ENCODE data around the gene CTDSPL2.
"Not testable (repeated sequence)": the region's sequence is repeated elsewhere in the genome, so short reads cannot be mapped to it uniquely, and the experiment has no call there.

Gene CTDSPL2

DNA sequence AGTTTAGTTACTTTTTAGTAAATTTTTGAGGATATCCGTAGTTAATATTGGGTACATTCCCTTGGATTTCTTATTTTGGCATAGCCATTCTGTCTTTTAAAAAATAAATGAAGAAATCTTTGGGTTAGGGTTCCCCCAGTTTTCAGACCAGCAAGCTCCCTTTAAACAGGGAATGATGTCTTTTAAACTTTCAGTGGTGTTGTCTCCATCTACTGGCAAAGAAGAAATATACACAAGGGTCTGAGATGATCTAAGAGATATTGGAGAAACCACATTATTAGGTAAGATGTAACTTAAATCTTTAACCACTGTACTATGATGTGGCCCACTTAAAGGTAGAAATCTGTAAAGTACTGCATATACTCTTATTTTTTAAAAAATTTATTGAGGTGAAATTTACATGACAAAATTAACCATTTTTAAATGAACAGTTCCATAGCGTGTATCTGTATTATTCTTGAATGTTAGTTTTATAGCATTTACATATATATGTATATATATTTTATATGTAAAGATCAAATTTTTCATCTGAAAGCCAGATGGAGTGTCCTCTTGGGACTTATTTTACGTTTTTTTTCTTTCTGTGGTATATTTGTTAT, 74.4 kb downstream of the CTDSPL2 start:
- FAIRE-seq, result peak; percentile 48
- no peak for TF ChIP-seq PAX5 (IDR thresholded peaks at IDR 0.05; ENCODE audit: insufficient read depth, low read length, severe bottlenecking)
- no peak for TF ChIP-seq POU2F2 (IDR thresholded peaks at IDR 0.05; ENCODE audit: low read depth, low read length)
- no peak for TF ChIP-seq POLR2A (IDR thresholded peaks at IDR 0.05; ENCODE audit: low read depth, low read length)
- no peak for TF ChIP-seq SPI1 (IDR thresholded peaks at IDR 0.05; ENCODE audit: low read depth, low read length)
- TF ChIP-seq POLR2AphosphoS5 (IDR thresholded peaks at IDR 0.05; ENCODE audit: low read depth, low read length), result no peak
- TF ChIP-seq TAF1 (IDR thresholded peaks at IDR 0.05; ENCODE audit: low read depth, low read length), result no peak
- DNase-seq (ENCODE audit: insufficient read length, low spot score), result peak; percentile 12

DNA sequence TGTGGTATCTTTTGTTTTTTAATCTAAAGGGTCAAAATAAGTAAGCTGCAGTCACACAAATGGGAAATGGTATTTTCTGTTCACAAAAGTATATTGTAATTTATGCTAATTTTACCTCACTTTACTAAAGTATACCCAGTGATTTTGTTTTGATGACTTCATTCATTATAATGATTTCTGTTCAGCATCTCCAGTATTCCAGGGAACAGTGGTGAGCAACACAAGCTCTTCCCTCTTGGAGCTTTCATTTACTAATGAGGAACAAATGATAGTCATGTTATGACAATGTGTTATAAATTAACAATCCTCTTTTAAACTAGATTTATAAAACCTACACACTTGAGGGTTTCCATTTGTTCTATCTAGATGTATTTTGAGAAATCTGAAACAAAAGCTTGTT, 89.0 kb downstream of the CTDSPL2 start:
- no peak for FAIRE-seq
- no peak for TF ChIP-seq SPI1 (IDR thresholded peaks at IDR 0.05; ENCODE audit: low read depth, low read length)
- TF ChIP-seq POU2F2 (IDR thresholded peaks at IDR 0.05; ENCODE audit: low read depth, low read length), result no peak
- TF ChIP-seq POLR2AphosphoS5 (IDR thresholded peaks at IDR 0.05; ENCODE audit: low read depth, low read length), result no peak
- TF ChIP-seq TAF1 (IDR thresholded peaks at IDR 0.05; ENCODE audit: low read depth, low read length), result no peak
- no peak for TF ChIP-seq PAX5 (IDR thresholded peaks at IDR 0.05; ENCODE audit: insufficient read depth, low read length, severe bottlenecking)
- TF ChIP-seq POLR2A (IDR thresholded peaks at IDR 0.05; ENCODE audit: low read depth, low read length), result no peak

DNA sequence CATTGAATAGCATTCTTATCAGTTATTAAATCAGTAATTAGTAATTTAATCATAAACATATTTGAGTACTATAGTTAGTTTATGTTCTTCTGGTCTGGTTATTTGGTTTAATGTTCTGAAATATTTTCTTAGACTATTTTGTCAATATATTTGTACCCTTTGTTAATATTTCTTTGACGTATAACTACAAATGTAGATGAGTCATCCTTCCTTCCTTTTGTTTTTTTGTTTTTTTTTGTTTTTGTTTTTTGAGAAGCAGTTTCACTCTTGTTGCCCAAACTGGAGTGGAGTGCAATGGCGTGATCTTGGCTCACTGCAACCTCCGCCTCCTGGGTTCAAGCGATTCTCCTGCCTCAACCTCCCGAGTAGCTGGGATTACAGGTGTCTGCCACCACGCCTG, 92.1 kb downstream of the CTDSPL2 start:
- FAIRE-seq (no peak), DNase-seq (ENCODE audit: insufficient read length, low spot score) (no peak)
- TF ChIP-seq PAX5 (IDR thresholded peaks at IDR 0.05; ENCODE audit: insufficient read depth, low read length, severe bottlenecking) (no peak), POU2F2 (IDR thresholded peaks at IDR 0.05; ENCODE audit: low read depth, low read length) (no peak), TAF1 (IDR thresholded peaks at IDR 0.05; ENCODE audit: low read depth, low read length) (no peak), POLR2A (IDR thresholded peaks at IDR 0.05; ENCODE audit: low read depth, low read length) (no peak), POLR2AphosphoS5 (IDR thresholded peaks at IDR 0.05; ENCODE audit: low read depth, low read length) (no peak), SPI1 (IDR thresholded peaks at IDR 0.05; ENCODE audit: low read depth, low read length) (no peak)

More for the DNA sequence above, 89.0 kb downstream of the CTDSPL2 start:
- DNase-seq (ENCODE audit: insufficient read length, low spot score), result no peak

DNA sequence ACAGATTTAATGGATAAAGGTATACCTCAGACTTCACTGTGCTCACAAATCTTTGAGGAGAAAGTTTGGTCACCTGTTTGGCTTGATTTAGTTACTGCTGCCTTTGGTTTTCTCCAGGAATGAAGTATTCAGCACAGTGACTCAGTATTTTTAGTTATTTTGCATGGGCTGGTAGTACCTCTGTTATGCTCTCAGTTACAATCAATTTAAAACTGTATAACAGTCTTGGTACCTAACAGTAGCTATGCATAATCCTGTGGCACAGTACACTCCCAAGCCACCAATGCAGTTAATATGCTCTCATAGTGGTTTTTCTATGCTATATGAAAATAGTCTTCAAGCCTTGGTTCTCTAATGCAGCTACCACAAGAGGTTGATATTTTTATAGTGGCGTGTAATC, 97.6 kb downstream of the CTDSPL2 start:
- FAIRE-seq (no peak), DNase-seq (ENCODE audit: insufficient read length, low spot score) (no peak)
- TF ChIP-seq PAX5 (IDR thresholded peaks at IDR 0.05; ENCODE audit: insufficient read depth, low read length, severe bottlenecking), result no peak
- TF ChIP-seq SPI1 (IDR thresholded peaks at IDR 0.05; ENCODE audit: low read depth, low read length), result no peak
- TF ChIP-seq POLR2A (IDR thresholded peaks at IDR 0.05; ENCODE audit: low read depth, low read length), result no peak
- TF ChIP-seq POU2F2 (IDR thresholded peaks at IDR 0.05; ENCODE audit: low read depth, low read length), result no peak
- no peak for TF ChIP-seq POLR2AphosphoS5 (IDR thresholded peaks at IDR 0.05; ENCODE audit: low read depth, low read length)
- TF ChIP-seq TAF1 (IDR thresholded peaks at IDR 0.05; ENCODE audit: low read depth, low read length), result no peak

DNA sequence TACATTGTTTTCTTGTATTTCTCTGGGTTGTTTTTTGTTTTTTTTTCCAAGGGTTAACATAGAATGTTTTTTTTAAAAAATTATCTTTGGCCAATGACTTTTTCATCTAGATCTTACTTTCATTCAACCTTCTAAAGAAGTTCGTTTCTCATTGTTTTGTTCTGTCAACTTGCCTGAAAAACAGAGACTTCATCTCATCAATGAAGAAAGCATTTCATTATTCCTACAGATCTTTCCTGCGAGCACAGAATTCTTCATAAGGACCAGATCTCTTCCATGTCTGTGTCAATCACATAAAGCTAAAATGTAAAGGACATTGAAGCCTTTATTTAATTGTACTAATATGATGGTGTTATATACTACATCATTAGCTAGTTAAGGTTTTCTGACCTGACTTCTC, 99.8 kb downstream of the CTDSPL2 start:
- TF ChIP-seq POLR2A (IDR thresholded peaks at IDR 0.05; ENCODE audit: low read depth, low read length), result no peak
- TF ChIP-seq SPI1 (IDR thresholded peaks at IDR 0.05; ENCODE audit: low read depth, low read length), result no peak
- TF ChIP-seq PAX5 (IDR thresholded peaks at IDR 0.05; ENCODE audit: insufficient read depth, low read length, severe bottlenecking), result no peak
- TF ChIP-seq TAF1 (IDR thresholded peaks at IDR 0.05; ENCODE audit: low read depth, low read length), result no peak
- no peak for TF ChIP-seq POU2F2 (IDR thresholded peaks at IDR 0.05; ENCODE audit: low read depth, low read length)
- TF ChIP-seq POLR2AphosphoS5 (IDR thresholded peaks at IDR 0.05; ENCODE audit: low read depth, low read length), result no peak
- DNase-seq (ENCODE audit: insufficient read length, low spot score) (no peak), FAIRE-seq (no peak)

DNA sequence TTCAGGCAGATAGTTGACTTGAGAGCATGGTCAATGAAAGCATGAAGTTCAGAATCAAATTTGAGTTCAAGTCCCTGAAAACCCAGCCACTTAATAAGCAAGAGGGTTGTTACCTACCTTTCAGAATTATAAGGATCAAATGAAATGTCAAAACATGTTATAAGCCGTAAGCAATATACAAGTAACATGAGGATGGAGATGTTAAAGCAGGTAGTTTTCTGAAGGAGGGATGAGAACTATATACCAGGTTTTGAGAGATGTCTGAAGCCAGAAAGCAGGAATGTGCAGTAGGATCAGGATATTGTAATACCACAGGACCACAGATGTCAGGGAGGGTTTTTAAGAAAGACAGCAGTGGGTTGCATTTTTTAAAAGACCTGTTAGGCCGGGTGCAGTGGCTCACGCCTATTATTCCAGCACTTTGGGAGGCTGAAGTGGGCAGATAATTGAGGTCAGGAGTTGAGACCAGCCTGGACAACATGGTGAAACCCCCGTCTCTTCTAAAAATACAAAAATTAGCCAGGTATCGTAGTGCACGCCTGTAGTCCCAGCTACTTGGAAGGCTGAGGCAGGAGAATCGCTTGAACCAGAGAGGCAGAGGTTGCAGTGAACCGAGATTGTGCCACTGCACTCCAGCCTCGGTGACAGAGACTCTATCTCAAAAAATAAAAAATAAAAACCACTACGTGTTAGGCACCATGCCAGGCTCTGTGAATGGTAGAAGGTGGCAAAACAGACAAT, 102.6 kb downstream of the CTDSPL2 start:
- DNase-seq (ENCODE audit: insufficient read length, low spot score) (no peak), FAIRE-seq (no peak)
- no peak; the same call in 1 of the 2 replicates for TF ChIP-seq POLR2AphosphoS5 (IDR thresholded peaks at IDR 0.05; ENCODE audit: low read depth, low read length)
- TF ChIP-seq SPI1 (IDR thresholded peaks at IDR 0.05; ENCODE audit: low read depth, low read length), result no peak
- TF ChIP-seq TAF1 (IDR thresholded peaks at IDR 0.05; ENCODE audit: low read depth, low read length), result no peak
- TF ChIP-seq POU2F2 (IDR thresholded peaks at IDR 0.05; ENCODE audit: low read depth, low read length), result no peak
- 0 out of 2 replicates have a peak, but pooled peaks have one; percentile 10 for TF ChIP-seq POLR2A (IDR thresholded peaks at IDR 0.05; ENCODE audit: low read depth, low read length)

DNA sequence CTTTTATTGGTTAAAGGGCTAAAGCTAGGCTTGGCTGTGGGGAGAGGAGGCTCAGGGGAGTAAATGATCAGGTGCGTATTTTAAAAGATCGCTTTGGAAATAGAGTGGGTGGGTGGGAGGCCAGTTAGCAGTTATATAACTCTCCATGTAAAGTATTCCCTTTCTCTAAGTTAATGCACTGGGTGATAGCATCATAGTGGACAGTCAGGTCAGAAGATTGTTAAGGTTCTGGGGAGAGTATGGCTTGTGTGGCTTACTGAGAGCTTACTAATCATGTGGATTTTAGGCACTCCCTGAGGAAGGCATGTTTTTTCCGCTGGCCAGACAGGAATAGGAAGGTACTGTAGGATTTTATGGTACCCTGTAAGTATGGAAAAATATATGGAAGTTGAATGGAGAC, 103.2 kb downstream of the CTDSPL2 start:
- TF ChIP-seq POLR2AphosphoS5 (IDR thresholded peaks at IDR 0.05; ENCODE audit: low read depth, low read length) (no peak), SPI1 (IDR thresholded peaks at IDR 0.05; ENCODE audit: low read depth, low read length) (no peak), TAF1 (IDR thresholded peaks at IDR 0.05; ENCODE audit: low read depth, low read length) (no peak), PAX5 (IDR thresholded peaks at IDR 0.05; ENCODE audit: insufficient read depth, low read length, severe bottlenecking) (no peak), POLR2A (IDR thresholded peaks at IDR 0.05; ENCODE audit: low read depth, low read length) (no peak), POU2F2 (IDR thresholded peaks at IDR 0.05; ENCODE audit: low read depth, low read length) (no peak)
- DNase-seq (ENCODE audit: insufficient read length, low spot score) (no peak), FAIRE-seq (no peak)

DNA sequence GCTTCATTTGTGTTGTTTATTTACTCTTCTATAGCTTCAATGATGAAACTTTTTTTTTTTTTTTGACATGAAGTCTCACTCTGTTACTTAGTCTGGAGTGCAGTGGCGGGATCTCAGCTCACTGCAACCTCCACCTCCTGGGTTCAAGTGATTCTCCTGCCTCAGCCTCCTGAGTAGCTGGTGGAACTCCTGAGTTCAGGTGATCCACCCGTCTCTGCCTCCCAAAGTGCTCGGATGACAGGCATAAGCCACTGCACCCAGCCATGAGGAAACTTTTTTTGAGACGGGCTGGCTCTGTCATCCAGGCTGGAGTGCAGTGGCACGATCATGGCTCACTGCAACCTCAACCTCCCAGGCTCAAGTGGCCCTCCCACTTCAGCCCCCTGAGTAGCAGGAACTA, 104.8 kb downstream of the CTDSPL2 start:
- FAIRE-seq; DNase-seq (ENCODE audit: insufficient read length, low spot score): not testable (repeated sequence)

DNA sequence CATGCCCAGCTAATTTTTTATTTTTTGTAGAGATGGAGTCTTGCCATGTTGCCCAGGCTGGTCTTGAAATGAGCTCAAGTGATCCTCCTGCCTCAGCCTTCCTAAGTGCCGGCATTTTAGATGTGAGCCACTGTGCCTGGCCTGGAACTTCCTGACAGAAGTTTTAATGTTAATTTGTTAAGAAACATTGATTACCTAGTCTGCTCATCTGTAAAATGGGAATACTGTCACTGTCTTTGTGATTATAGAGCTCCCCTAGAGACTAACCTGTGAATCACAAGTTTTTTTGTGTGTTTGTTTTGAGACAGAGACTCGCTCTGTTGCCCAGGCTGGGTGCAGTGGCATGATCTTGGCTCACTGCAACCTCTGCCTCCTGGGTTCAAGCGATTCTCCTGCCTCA, 105.3 kb downstream of the CTDSPL2 start:
- TF ChIP-seq POU2F2 (IDR thresholded peaks at IDR 0.05; ENCODE audit: low read depth, low read length) (no peak), TAF1 (IDR thresholded peaks at IDR 0.05; ENCODE audit: low read depth, low read length) (no peak), PAX5 (IDR thresholded peaks at IDR 0.05; ENCODE audit: insufficient read depth, low read length, severe bottlenecking) (no peak), POLR2A (IDR thresholded peaks at IDR 0.05; ENCODE audit: low read depth, low read length) (no peak), SPI1 (IDR thresholded peaks at IDR 0.05; ENCODE audit: low read depth, low read length) (no peak), POLR2AphosphoS5 (IDR thresholded peaks at IDR 0.05; ENCODE audit: low read depth, low read length) (no peak)
- no peak for DNase-seq (ENCODE audit: insufficient read length, low spot score)
- FAIRE-seq, result no peak

Measured in GM12891 (cell line).